ENCODE data around the gene TNIP2.

DNA sequence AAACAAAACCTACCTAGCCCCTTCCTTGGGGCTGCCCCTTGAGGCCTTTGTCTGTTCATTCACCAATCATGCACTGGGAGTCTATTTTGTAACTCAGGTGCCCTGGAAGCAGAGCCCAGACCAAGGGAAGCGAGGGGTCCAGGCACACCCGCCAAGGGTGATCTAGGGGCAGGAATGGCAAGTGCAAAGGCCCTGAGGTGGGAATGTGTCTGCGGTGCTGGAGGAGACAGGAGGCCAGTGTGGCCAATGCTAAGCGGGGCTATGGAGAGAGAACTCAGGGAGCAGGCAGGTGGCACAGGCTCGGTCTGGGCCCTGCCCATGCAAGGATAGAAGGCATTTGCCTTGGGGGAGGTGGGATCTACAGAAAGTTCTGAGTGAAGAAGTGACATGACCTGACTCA lies 33.2 kb upstream of the TNIP2 start:
- TF ChIP-seq, protein P1, sequence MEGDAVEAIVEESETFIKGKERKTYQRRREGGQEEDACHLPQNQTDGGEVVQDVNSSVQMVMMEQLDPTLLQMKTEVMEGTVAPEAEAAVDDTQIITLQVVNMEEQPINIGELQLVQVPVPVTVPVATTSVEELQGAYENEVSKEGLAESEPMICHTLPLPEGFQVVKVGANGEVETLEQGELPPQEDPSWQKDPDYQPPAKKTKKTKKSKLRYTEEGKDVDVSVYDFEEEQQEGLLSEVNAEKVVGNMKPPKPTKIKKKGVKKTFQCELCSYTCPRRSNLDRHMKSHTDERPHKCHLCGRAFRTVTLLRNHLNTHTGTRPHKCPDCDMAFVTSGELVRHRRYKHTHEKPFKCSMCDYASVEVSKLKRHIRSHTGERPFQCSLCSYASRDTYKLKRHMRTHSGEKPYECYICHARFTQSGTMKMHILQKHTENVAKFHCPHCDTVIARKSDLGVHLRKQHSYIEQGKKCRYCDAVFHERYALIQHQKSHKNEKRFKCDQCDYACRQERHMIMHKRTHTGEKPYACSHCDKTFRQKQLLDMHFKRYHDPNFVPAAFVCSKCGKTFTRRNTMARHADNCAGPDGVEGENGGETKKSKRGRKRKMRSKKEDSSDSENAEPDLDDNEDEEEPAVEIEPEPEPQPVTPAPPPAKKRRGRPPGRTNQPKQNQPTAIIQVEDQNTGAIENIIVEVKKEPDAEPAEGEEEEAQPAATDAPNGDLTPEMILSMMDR (conservative IDR thresholded peaks at IDR 0.05; ENCODE audit: low read depth, low read length): no peak
- no peak for TF ChIP-seq EZH2phosphoT487 (IDR thresholded peaks at IDR 0.05; ENCODE audit: borderline replicate concordance, low read length)
- TF ChIP-seq EZH2 (IDR thresholded peaks at IDR 0.05; ENCODE audit: low read length, unreplicated experiment): no peak
